Measurements from ENCODE around the gene ITPR3. TPM values are rescaled to one million over a fixed set of nuclear protein-coding genes. Genes with fewer than 3 reads are reported as not detected.

ITPR3 gene
- total and polyA plus RNA-seq, 4 donors: 36.7 to 89.5 (median 44.4) TPM

- ATAC-seq (ENCODE audit: insufficient read depth, low FRiP score) (peak; percentile 66), DNase-seq (peak; percentile 72 to 75 (median 73))
- peak; percentile 51 for TF ChIP-seq CTCF (IDR thresholded peaks at IDR 0.05; ENCODE audit: control extremely low read depth, extremely low read depth)
- H3K27me3 ChIP-seq (ENCODE audit: control insufficient read depth in 3 of 3, insufficient read depth in 3 of 3, low read length in 2 of 3): peaks cover 0 to 4% (median 0%) of the 10 kb centered on the region in 3 donors
- no peak overlapping the region for H3K4me3 ChIP-seq
- H3K36me3 ChIP-seq (ENCODE audit: control insufficient read depth in 4 of 4, insufficient read depth in 4 of 4, low read length in 4 of 4): no peaks in the 10 kb centered on the region
- H3K27ac ChIP-seq (ENCODE audit: low read depth in 1 of 2, low read length in 1 of 2): peak overlapping the region; percentile 76 to 94
- WGBS, 2 donors: 30% methylated on average over 9 of the region's 9 CpGs
- H3K9ac ChIP-seq (ENCODE audit: insufficient read depth in 1 of 2, low read length in 2 of 2): peak overlapping the region in 1 of 2 donors; percentile 53
- no peaks in the 10 kb centered on the region for H3K9me3 ChIP-seq (ENCODE audit: control insufficient read depth in 4 of 4, insufficient read depth in 3 of 4, low read length in 3 of 4)
- H3K4me1 ChIP-seq (ENCODE audit: control insufficient read depth in 5 of 5, insufficient read depth in 5 of 5, low read length in 5 of 5): peaks cover 3 to 31% (median 19%) of the 10 kb centered on the region in 5 donors
Observed at GRCh38 chr6:33589731-33590530, 31.2 kb upstream of the ITPR3 start.

- Histone ChIP-seq H3K9me3 (ENCODE audit: control insufficient read depth in 4 of 4, insufficient read depth in 3 of 4, low read length in 3 of 4) (no peaks in the 10 kb centered on the region), H3K27ac (ENCODE audit: low read depth in 1 of 2, low read length in 1 of 2) (peak overlapping the region; percentile 71 to 94), H3K4me1 (ENCODE audit: control insufficient read depth in 5 of 5, insufficient read depth in 5 of 5, low read length in 5 of 5) (peaks cover 3 to 29% (median 19%) of the 10 kb centered on the region in 5 donors), H3K36me3 (ENCODE audit: control insufficient read depth in 4 of 4, insufficient read depth in 4 of 4, low read length in 4 of 4) (no peaks in the 10 kb centered on the region), H3K9ac (ENCODE audit: insufficient read depth in 1 of 2, low read length in 2 of 2) (no peak overlapping the region), H3K4me3 (no peak overlapping the region), H3K27me3 (ENCODE audit: control insufficient read depth in 3 of 3, insufficient read depth in 3 of 3, low read length in 2 of 3) (peaks cover 0 to 4% (median 0%) of the 10 kb centered on the region in 3 donors)
- ATAC-seq (ENCODE audit: insufficient read depth, low FRiP score) (peak; percentile 53), DNase-seq (no peak)
- WGBS, 2 donors: 58 to 78% methylated on average over 13 to 15 of the region's 15 CpGs
- no peak for TF ChIP-seq CTCF (IDR thresholded peaks at IDR 0.05; ENCODE audit: control extremely low read depth, extremely low read depth)
Observed at GRCh38 chr6:33590531-33591198, 30.5 kb upstream of the ITPR3 start.

- peak overlapping the region in 1 of 2 donors; percentile 94 for H3K27ac ChIP-seq (ENCODE audit: low read depth in 1 of 2, low read length in 1 of 2)
- 95 to 96% methylated on average over 9 of the region's 9 CpGs for WGBS, 2 donors
- H3K9ac ChIP-seq (ENCODE audit: insufficient read depth in 1 of 2, low read length in 2 of 2): no peak overlapping the region
- DNase-seq (no peak), ATAC-seq (ENCODE audit: insufficient read depth, low FRiP score) (no peak)
- peaks cover 0 to 4% (median 0%) of the 10 kb centered on the region in 3 donors for H3K27me3 ChIP-seq (ENCODE audit: control insufficient read depth in 3 of 3, insufficient read depth in 3 of 3, low read length in 2 of 3)
- no peaks in the 10 kb centered on the region for H3K36me3 ChIP-seq (ENCODE audit: control insufficient read depth in 4 of 4, insufficient read depth in 4 of 4, low read length in 4 of 4)
- no peak overlapping the region for H3K4me3 ChIP-seq
- H3K9me3 ChIP-seq (ENCODE audit: control insufficient read depth in 4 of 4, insufficient read depth in 3 of 4, low read length in 3 of 4): no peaks in the 10 kb centered on the region
- H3K4me1 ChIP-seq (ENCODE audit: control insufficient read depth in 5 of 5, insufficient read depth in 5 of 5, low read length in 5 of 5): peaks cover 3 to 29% (median 19%) of the 10 kb centered on the region in 5 donors
- TF ChIP-seq CTCF (IDR thresholded peaks at IDR 0.05; ENCODE audit: control extremely low read depth, extremely low read depth): no peak
Observed at GRCh38 chr6:33591424-33592032, 29.6 kb upstream of the ITPR3 start.
